DMS79 (cell line): Measurements from ENCODE around the gene CKAP2L.

Source experiments
- DNase-seq: peaks from one replicate; lab custom pipeline; 2025; lab: John Stamatoyannopoulos, UW

Gene CKAP2L

GRCh38 chr2:112764071-112765044 is at the start of gene CKAP2L:
TSS of gene CKAP2L (minus strand) at chr2:112764609. CDS start at chr2:112764598, 11 bp downstream.
- DNase-seq: peak; percentile 96

GRCh38 chr2:112813280-112813966 is 49.0 kb upstream of the CKAP2L start:
- no peak for DNase-seq

GRCh38 chr2:112812318-112813267 is 48.2 kb upstream of the CKAP2L start:
- no peak for DNase-seq

GRCh38 chr2:112811841-112812306 is 47.5 kb upstream of the CKAP2L start:
- no peak for DNase-seq

GRCh38 chr2:112811276-112811831 is 46.9 kb upstream of the CKAP2L start:
- DNase-seq: no peak

GRCh38 chr2:112809112-112809511 is 44.7 kb upstream of the CKAP2L start:
- no peak for DNase-seq

- no peak for DNase-seq
Measured at GRCh38 chr2:112807233-112807807, 42.9 kb upstream of the CKAP2L start.

GRCh38 chr2:112805542-112805941 is 41.1 kb upstream of the CKAP2L start:
- DNase-seq: no peak

- no peak for DNase-seq
Measured at GRCh38 chr2:112803691-112804521, 39.5 kb upstream of the CKAP2L start.

GRCh38 chr2:112800881-112801583 is 36.6 kb upstream of the CKAP2L start:
- no peak for DNase-seq

GRCh38 chr2:112798979-112799975 is 34.9 kb upstream of the CKAP2L start:
- no peak for DNase-seq

- DNase-seq: no peak
Measured at GRCh38 chr2:112796486-112796885, 32.1 kb upstream of the CKAP2L start.

GRCh38 chr2:112795774-112796173 is 31.4 kb upstream of the CKAP2L start:
- DNase-seq: peak; percentile 77

- no peak for DNase-seq
Measured at GRCh38 chr2:112794841-112795240, 30.4 kb upstream of the CKAP2L start.

GRCh38 chr2:112794131-112794733 is 29.8 kb upstream of the CKAP2L start:
- DNase-seq: no peak

GRCh38 chr2:112793449-112793978 is 29.1 kb upstream of the CKAP2L start:
- no peak for DNase-seq

GRCh38 chr2:112792419-112792818 is 28.0 kb upstream of the CKAP2L start:
- no peak for DNase-seq
